GM19035 (cell line): ENCODE data around the gene RNF223.

ENCODE experiments used
- ATAC-seq: cut with Tn5 transposase; IDR thresholded peaks from one replicate; pipeline ENCODE4 v1.9.1; 2021; ENCODE audit not compliant: unreplicated experiment

The RNF223 gene

DNA sequence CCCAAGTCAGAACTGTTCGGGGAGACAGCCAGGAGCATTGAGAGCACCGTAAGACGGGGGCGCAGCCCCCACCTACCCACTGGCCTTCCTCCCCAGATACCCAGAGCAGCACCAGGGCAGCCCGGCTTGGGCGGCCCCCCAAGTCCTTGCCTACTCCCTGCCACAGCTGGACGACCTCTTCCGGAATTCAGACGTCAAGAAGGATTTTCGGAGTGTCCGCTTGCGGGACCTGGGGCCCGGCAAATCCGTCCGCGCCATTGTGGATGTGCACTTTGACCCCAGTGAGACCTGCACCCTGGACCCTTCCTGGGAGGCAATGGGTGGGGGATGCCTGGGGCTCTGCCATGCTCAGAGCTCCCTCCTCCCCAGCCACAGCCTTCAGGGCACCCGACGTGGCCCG lies 26.7 kb downstream of the RNF223 start:
- no peak for ATAC-seq

DNA sequence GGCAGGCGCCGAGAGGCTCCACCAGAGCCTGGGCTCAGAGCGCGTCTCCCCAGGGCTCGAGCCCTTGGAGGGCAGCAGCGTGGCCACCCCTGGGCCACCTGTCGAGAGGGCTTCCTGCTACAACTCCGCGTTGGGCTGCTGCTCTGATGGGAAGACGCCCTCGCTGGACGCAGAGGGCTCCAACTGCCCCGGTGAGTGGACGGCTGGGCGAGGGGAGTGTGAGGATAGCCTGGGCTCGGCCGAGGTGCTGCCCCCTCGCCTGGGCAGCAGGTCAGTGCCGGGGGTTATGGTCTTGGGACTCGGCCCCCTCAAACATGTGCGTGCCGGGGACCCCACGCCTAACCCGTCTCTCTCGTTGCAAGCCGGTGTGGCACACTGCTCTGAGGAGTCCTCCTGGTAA lies 27.3 kb downstream of the RNF223 start:
- ATAC-seq = no peak

DNA sequence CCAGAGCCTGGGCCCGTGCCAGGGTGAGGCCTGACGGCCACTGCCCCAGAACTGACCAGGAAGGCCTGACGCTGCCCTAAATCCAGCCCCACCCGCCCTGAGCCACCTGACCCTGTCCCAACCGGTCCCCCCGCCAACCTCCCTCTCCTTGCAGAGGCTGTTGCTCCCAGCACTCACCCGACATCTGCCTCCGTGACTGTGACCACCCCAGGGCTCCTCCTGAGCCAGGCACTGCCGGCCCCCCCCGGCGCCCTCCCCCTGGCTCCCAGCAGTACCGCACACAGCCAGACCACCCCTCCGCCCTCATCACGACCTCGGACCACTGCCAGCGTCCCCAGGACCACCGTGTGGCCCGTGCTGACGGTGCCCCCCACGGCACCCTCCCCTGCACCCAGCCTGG lies 27.9 kb downstream of the RNF223 start:
- ATAC-seq = no peak

DNA sequence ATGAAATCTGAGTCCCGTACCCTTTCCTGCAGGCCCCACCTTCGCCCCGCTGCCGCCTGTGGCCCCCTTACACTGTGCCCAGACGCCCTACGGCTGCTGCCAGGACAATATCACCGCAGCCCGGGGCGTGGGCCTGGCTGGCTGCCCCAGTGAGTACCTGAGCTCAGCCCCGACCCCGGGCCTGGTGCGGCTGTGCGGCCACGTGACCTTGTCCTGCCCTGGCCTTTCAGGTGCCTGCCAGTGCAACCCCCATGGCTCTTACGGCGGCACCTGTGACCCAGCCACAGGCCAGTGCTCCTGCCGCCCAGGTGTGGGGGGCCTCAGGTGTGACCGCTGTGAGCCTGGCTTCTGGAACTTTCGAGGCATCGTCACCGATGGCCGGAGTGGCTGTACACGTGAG lies 29.0 kb downstream of the RNF223 start:
- ATAC-seq = no peak

DNA sequence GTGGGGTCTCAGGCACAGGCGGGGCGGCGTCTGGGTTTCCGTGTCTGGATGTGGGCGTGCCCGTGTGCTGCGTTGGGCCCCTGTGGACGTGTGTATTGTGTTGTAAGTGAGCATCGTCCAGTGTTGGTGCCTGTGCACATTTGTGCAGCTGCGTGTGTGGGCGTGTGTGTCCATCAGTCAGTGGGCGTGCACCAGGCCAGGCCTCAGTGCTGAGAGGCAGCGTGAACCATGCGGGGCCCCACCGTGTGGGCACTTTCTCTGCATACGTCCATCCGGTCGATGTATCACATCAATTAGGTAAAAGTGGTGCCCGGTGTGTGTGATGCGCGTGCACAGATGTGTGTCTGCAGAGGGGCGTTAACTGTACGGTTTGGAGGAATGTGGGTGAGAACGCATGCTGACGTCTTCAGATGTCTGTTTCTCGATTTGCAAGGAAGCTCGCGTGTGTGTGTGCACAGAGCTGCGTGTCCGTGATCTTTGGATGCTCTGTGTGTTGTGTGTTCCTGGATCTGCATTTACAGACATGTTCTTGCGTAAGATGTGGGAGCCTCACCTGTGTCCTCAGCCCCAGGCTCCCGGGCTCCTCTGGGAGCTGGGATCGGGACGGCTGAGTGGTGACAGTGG lies 29.5 kb downstream of the RNF223 start:
- ATAC-seq = no peak

DNA sequence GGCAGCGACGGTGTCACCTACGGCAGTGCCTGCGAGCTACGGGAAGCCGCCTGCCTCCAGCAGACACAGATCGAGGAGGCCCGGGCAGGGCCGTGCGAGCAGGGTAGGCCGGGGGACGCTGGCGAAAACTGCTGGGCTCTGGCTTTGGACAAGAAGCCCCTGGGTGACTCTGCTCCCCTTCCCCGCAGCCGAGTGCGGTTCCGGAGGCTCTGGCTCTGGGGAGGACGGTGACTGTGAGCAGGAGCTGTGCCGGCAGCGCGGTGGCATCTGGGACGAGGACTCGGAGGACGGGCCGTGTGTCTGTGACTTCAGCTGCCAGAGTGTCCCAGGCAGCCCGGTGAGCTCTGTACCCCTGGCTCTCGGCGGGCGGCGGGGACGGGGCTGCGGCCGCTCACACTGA lies 30.2 kb downstream of the RNF223 start:
- ATAC-seq = no peak

DNA sequence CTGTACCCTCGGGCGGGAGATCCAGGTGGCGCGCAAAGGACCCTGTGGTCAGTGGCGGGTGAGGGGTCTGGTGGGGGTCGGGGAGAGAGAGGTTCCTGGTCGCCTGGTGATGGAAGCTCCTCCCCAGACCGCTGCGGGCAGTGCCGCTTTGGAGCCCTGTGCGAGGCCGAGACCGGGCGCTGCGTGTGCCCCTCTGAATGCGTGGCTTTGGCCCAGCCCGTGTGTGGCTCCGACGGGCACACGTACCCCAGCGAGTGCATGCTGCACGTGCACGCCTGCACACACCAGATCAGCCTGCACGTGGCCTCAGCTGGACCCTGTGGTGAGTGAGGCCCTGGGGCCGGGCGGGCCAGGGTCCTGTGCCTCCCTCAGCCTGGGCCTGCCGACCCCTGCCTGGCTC lies 30.7 kb downstream of the RNF223 start:
- ATAC-seq = no peak

DNA sequence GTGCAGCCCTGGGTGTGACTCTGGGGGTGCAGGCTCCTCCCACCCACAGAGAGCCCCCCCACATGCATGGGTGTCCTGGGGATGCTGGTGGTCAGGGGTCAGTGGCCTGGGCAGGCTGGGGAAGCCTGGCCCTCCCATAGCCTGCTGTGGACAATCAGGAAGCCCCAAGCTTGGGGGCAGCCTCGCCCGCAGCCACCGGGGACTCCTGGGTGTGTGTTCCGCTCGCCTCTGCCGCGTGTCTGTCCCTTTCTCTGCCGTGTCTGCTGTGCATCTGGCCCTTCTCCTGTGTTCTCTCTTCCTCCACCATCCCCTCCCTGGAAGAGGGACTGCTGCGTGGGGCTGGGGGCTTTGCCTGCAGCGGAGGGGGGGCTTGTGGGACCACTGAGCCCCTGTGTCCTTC lies 31.3 kb downstream of the RNF223 start:
- ATAC-seq = no peak

DNA sequence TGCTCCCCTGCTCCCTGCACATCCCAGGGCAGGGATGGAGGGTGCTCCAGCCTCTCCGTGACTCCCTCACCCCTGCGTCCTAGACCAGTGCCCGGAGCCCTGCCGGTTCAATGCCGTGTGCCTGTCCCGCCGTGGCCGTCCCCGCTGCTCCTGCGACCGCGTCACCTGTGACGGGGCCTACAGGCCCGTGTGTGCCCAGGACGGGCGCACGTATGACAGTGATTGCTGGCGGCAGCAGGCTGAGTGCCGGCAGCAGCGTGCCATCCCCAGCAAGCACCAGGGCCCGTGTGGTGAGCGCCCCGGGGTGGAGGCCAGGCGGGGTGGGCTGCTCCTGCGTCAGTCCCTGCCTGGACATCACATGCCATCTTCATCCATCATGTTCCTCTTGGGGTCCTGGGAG lies 32.2 kb downstream of the RNF223 start:
- no peak for ATAC-seq

DNA sequence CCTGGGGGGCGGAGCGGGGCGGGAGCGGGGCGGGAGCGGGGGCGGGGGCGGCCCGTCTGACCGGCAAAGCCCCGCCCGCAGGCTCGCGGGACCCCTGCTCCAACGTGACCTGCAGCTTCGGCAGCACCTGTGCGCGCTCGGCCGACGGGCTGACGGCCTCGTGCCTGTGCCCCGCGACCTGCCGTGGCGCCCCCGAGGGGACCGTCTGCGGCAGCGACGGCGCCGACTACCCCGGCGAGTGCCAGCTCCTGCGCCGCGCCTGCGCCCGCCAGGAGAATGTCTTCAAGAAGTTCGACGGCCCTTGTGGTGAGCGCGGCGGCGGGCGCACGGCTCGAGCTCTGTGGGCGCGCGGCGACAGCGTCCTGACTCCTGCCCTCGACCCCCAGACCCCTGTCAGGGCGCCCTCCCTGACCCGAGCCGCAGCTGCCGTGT lies 33.0 kb downstream of the RNF223 start:
- no peak for ATAC-seq

DNA sequence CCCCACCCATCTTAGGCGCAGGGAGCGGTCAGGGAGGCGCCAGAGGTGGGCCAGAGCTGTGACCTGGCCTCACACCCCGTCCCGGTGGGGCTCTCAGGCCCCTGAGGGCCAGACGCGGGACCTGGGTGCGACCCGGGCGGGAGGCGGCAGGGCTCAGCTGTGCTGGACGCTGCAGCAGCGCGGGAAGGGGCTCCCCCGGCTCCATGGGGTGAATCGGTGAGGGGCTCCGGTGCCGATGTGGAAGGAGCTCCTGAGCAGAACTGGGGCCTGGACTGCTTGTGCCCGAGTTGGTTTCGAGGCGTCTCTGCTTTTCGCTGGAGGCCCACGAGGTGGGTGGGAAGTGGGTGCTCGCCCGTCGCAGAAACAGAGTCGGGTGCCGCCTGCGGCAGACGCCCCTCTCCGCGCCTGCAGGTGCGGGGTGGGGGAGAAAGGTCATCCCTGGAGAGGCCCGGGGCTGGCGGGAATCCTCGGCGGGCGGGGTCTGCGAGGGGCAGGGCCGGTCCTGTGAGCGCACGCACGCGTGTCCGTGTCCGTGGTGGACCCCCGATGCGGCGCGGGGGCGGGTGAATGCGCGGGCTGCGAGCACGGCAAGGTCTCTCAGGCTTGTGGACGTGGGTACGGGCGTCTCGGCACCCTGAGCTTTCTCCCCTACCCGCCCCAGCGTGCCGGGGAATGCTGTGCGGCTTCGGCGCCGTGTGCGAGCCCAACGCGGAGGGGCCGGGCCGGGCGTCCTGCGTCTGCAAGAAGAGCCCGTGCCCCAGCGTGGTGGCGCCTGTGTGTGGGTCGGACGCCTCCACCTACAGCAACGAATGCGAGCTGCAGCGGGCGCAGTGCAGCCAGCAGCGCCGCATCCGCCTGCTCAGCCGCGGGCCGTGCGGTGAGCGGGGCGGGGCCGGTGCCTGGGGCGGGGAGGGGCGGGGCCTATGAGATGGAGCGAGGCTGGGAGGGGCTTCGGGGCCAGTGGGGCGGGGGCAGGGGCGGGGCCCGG lies 33.8 kb downstream of the RNF223 start:
- ATAC-seq = peak; percentile 51

DNA sequence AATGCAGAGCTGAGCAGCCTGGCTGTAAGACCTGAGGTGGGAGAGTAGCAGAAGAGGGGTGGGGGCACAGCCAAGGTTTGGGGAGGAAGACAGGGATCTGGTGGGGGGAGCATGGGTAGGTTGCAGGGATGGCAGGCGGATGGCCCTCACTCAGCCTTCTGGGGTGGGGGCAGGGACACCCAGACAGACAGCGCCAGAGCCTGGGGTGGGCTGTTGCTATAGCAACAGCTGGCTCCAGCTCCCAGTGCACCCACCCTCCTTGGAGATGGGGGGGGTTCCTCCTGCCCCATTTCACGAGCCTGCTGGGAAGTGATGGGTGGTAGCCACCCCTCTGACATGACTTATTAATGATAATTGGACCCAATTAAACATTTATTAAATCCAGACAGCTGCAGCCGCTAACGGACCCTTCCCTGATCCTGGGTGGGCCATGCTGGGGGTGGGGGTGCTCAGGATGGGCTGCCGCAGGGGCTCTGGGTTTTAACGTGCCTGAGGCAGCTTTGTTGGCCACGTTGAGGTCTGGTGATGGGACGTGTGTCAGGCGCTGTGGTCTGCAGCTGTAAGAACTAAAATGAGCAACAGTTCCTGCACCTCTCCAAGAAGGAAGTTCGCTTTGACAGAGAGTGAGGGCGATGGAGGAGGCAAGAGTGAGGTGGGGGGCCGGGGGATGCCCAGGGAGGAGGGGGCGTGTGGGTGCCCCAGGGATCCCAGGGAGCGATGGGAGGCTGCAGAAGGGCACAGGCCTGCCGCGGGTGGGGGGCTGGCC lies 34.8 kb downstream of the RNF223 start:
- ATAC-seq = no peak

DNA sequence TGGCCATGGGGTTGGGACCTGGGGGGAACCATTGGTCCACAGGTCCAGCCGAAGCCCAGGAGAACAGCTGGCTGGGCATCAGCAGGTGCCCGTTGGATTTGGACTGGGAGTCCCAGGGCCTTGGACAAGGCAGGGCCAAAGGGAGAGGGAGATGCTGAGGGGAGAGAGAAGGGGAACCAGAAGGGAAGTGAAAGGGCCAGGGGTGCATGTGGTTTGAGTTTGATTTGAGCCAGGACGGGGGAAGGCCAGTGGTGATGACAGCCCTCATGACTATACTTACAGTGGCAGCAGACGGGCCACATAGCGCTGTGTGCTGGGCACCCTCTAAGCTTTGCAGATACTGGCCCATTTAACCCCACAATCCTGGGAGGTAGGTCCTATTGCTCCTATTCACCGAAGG lies 35.4 kb downstream of the RNF223 start:
- ATAC-seq = no peak

DNA sequence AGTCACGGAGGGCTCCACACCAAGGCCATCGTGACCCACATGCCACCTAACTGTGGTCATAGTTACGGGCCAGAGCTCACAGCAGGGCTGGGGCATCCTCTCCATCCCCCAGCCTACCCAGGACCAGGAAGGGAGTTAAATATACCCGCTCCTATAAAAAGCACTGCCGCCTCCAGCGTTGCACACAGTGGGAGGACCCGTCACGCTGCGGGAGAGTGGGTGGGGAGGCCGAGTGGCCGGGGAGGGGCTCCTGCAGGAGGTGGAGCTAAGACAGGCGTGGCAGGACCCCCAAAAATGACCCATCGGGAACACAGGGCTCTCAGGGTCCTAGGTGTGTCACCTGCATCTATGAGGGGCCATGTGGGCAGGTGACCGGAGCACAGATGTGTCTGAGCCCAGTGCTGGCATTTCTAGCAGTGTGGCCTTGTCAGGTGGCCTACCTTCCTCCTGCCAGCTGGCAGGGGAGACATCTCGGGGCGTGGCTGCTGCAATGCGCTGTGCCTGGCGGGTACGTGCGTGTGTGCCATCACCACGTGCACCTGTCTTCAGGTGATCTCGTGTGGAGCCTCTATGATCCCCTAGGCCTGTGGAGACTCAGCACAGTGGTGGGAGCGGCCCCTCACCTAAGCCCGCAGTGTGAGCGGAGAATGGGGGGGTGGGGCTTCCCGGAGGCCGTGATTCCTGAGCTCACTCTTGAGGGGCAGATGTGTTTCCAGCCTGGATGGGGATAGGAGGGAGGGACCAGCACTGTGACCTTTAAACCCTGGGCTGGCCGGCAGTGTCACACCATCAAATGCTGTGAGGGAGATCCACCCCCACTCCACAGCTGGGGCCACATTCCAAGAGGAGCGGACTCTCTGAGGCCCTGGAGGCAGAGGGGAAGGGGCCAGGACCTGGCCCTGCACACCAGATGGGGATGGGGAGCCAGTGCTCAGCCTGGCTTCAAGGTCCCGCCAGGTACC lies 36.5 kb downstream of the RNF223 start:
- no peak for ATAC-seq

DNA sequence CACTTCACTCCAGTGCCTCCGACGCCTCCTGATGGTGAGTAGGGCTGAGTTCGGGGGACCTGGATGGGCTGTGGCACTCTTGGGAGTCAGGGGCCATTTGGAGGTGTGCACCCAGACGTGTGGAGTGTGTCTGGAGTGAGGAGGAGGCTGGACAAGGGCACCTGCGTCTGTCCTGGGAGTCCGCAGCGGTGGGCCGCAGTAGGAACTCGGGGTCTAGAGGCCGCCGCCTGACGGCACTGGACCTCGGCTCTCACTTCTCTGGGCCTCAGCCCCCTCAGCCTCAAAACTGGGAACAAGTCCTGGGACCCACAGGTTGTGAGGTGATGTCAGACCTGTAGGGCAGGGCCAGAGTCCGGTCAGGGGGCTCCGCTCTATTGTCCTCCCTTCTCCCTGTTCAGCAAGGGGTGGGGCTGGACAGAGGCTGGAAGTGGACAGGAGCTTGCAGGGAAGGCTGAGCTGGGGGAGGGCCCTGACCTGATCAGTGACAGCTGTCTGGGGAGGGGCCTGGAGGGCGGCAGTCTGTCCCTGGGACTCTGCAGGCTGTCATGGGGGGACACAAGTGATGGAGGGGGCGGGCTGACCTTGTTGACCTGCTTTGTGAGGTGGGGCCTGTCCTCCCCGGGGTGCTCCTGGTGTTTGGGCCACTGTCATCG lies 38.7 kb downstream of the RNF223 start:
- ATAC-seq = no peak

DNA sequence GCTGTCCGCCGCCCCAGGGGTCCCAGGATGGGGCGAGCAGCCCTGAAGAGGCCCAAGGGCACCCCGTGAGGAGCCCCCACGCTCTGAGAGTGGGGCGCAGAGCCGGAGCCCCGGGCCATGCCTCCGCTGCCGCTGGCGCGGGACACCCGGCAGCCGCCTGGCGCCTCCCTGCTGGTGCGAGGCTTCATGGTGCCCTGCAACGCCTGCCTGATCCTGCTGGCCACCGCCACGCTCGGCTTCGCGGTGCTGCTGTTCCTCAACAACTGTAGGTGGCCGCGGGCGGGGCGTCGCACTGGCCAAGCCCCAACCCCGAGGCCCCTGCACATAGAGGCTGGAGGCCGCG lies 39.7 kb downstream of the RNF223 start:
- ATAC-seq = no peak

DNA sequence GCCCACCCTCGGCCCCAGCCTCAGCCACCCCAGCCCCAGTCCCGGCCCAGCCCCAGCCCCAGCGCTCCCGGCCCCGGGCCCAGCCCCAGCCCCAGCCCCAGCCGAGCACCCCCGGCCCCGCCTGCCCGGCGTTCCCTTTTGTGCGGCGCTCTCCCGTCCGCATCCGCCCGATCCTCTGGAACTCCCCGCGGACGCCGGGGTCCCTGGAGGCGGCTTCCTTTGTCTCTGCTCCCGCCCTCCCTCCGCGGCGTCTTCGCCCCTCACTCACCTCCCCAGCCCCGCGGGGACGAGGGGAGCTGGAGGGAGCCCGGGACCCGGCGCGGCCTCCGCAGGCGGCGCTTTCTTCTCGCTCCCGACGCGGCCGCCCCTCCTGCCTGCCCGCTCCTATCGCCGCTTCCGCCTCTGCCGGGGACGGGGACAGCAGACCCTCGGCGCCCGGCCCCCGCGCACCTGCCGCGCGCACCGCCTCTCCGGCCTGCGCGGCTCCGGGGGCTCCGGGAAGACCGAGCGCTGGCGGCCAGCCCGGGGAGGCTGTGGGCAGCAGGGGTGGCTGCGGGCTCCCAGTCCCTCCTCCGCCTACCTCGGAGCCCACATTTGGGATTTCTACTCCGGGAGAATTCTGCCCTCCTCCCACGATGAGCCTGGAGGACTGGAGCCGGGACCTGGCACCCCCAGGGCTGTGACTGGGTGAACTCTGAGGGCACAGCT lies 40.2 kb downstream of the RNF223 start:
- ATAC-seq = no peak

DNA sequence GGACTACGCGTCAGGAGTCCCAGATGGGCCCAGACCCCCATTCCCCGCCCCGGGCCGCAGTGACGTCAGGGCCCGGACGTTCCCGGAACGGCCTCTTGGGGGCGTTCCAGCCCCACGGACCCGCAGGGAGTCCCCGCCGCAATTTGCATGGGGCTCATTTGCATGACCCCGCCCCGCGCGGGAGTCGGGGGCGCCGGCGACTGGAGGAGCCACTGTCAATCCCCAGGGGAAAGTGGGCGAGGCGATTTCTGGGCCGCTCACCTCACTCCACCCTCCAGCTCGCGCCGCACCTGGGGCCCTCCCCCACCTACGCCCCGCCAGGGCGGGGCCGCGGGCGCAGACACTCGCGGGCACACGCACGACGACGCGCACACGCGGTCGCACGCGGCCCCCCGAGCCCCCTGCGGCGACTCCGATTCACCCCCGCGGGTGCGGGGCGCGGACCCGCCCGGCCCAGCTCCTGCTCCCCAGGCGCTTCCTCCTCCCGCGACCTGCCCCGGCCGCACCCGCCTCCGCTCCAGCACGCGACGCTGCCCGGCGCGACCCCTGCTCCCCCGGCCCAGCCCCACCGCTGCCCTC lies 41.0 kb downstream of the RNF223 start:
- ATAC-seq = peak; percentile 82

DNA sequence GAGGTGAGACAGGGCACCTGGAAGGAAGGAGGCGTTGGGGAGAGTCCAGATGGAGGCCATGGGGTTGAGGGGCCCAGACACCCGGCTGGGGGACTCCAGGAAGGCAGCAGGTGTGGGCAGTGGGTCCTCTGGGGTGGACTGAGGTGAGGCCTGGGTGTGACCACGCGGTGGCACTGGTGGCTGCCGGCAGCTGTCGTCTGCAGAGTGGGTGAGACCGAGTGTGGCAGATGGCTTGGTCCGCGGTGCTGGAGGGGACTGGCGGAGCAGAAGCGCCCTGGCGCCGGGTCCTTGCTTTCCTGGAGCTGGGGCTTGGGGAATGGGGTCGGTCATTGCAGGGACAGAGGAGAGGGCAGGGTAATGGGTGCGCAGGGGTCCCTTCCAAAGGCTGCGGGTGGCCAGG lies 41.7 kb downstream of the RNF223 start:
- ATAC-seq = no peak
